OCI-LY7 (cell line): ENCODE data around the gene DCLRE1B.

Source experiments
- EZH2phosphoT487 ChIP-seq: fragments of 200-600 bp; sonication (generic); IDR thresholded peaks from 2 replicates; pipeline ENCODE4 v1.6.1; 2018; ENCODE audit warnings: low read depth, borderline replicate concordance, mild to moderate bottlenecking, mixed run types, antibody characterized with exemption, low read length, moderate library complexity, mixed read lengths
- TF ChIP-seq, protein P1 (sequence below): fragments of 200-600 bp; sonication (generic); conservative IDR thresholded peaks from 2 replicates; pipeline ENCODE4 v1.5.1; 2014; ENCODE audit warnings: mild to moderate bottlenecking, antibody characterized with exemption, low read length, moderate library complexity, mixed read lengths

DNA sequence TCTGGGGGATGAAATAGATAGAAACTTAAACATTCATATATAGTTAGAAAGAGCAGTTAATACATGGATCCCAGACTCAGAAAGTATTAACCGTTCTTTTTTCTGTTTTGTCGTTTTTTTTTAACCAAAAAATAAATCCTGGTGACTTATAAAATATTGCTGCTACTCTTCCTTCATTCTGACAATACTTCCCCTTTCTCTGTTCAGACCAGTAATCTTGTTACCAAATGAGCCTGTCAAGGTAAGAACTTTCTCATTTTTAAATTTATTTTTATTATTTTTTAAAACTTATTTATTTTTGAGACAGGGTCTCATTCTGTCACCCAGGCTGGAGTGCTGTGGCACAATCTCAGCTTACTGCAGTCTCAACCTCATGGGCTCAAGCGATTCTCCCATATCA is 47.4 kb upstream of the DCLRE1B start:
- TF ChIP-seq, protein P1, sequence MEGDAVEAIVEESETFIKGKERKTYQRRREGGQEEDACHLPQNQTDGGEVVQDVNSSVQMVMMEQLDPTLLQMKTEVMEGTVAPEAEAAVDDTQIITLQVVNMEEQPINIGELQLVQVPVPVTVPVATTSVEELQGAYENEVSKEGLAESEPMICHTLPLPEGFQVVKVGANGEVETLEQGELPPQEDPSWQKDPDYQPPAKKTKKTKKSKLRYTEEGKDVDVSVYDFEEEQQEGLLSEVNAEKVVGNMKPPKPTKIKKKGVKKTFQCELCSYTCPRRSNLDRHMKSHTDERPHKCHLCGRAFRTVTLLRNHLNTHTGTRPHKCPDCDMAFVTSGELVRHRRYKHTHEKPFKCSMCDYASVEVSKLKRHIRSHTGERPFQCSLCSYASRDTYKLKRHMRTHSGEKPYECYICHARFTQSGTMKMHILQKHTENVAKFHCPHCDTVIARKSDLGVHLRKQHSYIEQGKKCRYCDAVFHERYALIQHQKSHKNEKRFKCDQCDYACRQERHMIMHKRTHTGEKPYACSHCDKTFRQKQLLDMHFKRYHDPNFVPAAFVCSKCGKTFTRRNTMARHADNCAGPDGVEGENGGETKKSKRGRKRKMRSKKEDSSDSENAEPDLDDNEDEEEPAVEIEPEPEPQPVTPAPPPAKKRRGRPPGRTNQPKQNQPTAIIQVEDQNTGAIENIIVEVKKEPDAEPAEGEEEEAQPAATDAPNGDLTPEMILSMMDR: no peak
- no peak for TF ChIP-seq EZH2phosphoT487
